HG03039 (cell line): ENCODE results near the gene ZSCAN10.
A peak's percentile ranks its signal among the peaks of the same experiment; 100 is the strongest.

Experiments used
- ATAC-seq: cut with Tn5 transposase; IDR thresholded peaks from one replicate; pipeline ENCODE4 v1.9.1; 2021; ENCODE audit warnings: mild to moderate bottlenecking, moderate library complexity; ENCODE audit not compliant: unreplicated experiment

The ZSCAN10 gene

GRCh38 chr16:3112058-3112880 lies 13.2 kb upstream of the ZSCAN10 start, which contains the start of gene ZNF205:
Gene ZNF205 (plus strand): TSS chr16:3112586. CDS start chr16:3113431, 845 bp downstream.
- ATAC-seq, result no peak

- ATAC-seq, result peak; percentile 78
Observed at GRCh38 chr16:3106205-3106928, 7.3 kb upstream of the ZSCAN10 start.

- no peak for ATAC-seq
Observed at GRCh38 chr16:3101841-3102470, 2.9 kb upstream of the ZSCAN10 start.

GRCh38 chr16:3101018-3101840 lies 2.1 kb upstream of the ZSCAN10 start:
- no peak for ATAC-seq

- ATAC-seq, result peak; percentile 52
Observed at GRCh38 chr16:3099732-3100499, 822 bp upstream of the ZSCAN10 start.

GRCh38 chr16:3099395-3099731 lies 269 bp upstream of the ZSCAN10 start:
- no peak for ATAC-seq

GRCh38 chr16:3097266-3097665 lies 1.8 kb downstream of the ZSCAN10 start:
- ATAC-seq, result no peak

- ATAC-seq, result no peak
Observed at GRCh38 chr16:3096362-3096761, 2.7 kb downstream of the ZSCAN10 start.

GRCh38 chr16:3095869-3096268 lies 3.2 kb downstream of the ZSCAN10 start:
- peak; percentile 55 for ATAC-seq

GRCh38 chr16:3094289-3095027 lies 4.6 kb downstream of the ZSCAN10 start:
- no peak for ATAC-seq

- no peak for ATAC-seq
Observed at GRCh38 chr16:3092501-3092941, 6.6 kb downstream of the ZSCAN10 start.

- no peak for ATAC-seq
Observed at GRCh38 chr16:3091551-3091950, 7.5 kb downstream of the ZSCAN10 start.

- no peak for ATAC-seq
Observed at GRCh38 chr16:3089717-3090592, 9.1 kb downstream of the ZSCAN10 start.

- ATAC-seq, result no peak
Observed at GRCh38 chr16:3088925-3089716, 10.0 kb downstream of the ZSCAN10 start.

GRCh38 chr16:3088450-3088849 lies 10.6 kb downstream of the ZSCAN10 start:
- ATAC-seq, result no peak

GRCh38 chr16:3087243-3088235 lies 11.6 kb downstream of the ZSCAN10 start:
- ATAC-seq, result no peak
